D341Med (cell line): ENCODE measurements around the gene DCXR.

Source experiments
- DNase-seq: peaks from one replicate; pipeline ENCODE4 v3.0.0; 2012; ENCODE audit warnings: low spot score

Gene DCXR

GRCh38 chr17:82055023-82055964 is 17.8 kb upstream of the DCXR start:
- DNase-seq, result no peak

GRCh38 chr17:82054351-82055022 is 17.0 kb upstream of the DCXR start:
- no peak for DNase-seq

GRCh38 chr17:82053556-82054263 is 16.2 kb upstream of the DCXR start:
- no peak for DNase-seq

- no peak for DNase-seq
Measured at GRCh38 chr17:82053130-82053529, 15.6 kb upstream of the DCXR start.

GRCh38 chr17:82052638-82053059 is 15.2 kb upstream of the DCXR start:
- no peak for DNase-seq

- peak; percentile 99 for DNase-seq
Measured at GRCh38 chr17:82051776-82052637, 14.5 kb upstream of the DCXR start, which contains the start of the genes GPS1 and RFNG. Gene GPS1, plus strand, starts transcription at chr17:82051898. Its CDS starts 34 bp downstream, at chr17:82051932. Gene RFNG, minus strand, starts transcription at chr17:82051811. Its CDS starts 45 bp downstream, at chr17:82051766.

GRCh38 chr17:82050761-82051641 is 13.5 kb upstream of the DCXR start:
- peak; percentile 81 for DNase-seq

- DNase-seq, result no peak
Measured at GRCh38 chr17:82050152-82050760, 12.8 kb upstream of the DCXR start.

GRCh38 chr17:82049521-82049971 is 12.0 kb upstream of the DCXR start:
- no peak for DNase-seq

- no peak for DNase-seq
Measured at GRCh38 chr17:82049106-82049505, 11.6 kb upstream of the DCXR start.

- no peak for DNase-seq
Measured at GRCh38 chr17:82048571-82048971, 11.1 kb upstream of the DCXR start.

GRCh38 chr17:82047914-82048570 is 10.5 kb upstream of the DCXR start:
- no peak for DNase-seq

- DNase-seq, result no peak
Measured at GRCh38 chr17:82047379-82047778, 9.9 kb upstream of the DCXR start.

GRCh38 chr17:82046903-82047302 is 9.4 kb upstream of the DCXR start:
- no peak for DNase-seq

GRCh38 chr17:82045936-82046484 is 8.5 kb upstream of the DCXR start:
- DNase-seq, result no peak

GRCh38 chr17:82043507-82043906 is 6.0 kb upstream of the DCXR start:
- DNase-seq, result no peak

GRCh38 chr17:82042649-82043048 is 5.2 kb upstream of the DCXR start:
- no peak for DNase-seq

GRCh38 chr17:82041144-82041814 is 3.8 kb upstream of the DCXR start:
- no peak for DNase-seq
